Cortex of kidney (tissue), 1 donor: ENCODE measurements around the gene APOBEC3A.
"Not testable (repeated sequence)": the region's sequence is repeated elsewhere in the genome, so short reads cannot be mapped to it uniquely, and the experiment has no call there.

Experiments
- DNase-seq: peaks from one replicate; lab custom pipeline; 2025; lab: John Stamatoyannopoulos, UW

The APOBEC3A gene

GRCh38 chr22:38943201-38943600 lies 14.2 kb upstream of the APOBEC3A start:
- DNase-seq, result no peak

- DNase-seq, result no peak
Measured at GRCh38 chr22:38943882-38944281, 13.5 kb upstream of the APOBEC3A start.

GRCh38 chr22:38944653-38945052 lies 12.8 kb upstream of the APOBEC3A start:
- no peak for DNase-seq

DNA sequence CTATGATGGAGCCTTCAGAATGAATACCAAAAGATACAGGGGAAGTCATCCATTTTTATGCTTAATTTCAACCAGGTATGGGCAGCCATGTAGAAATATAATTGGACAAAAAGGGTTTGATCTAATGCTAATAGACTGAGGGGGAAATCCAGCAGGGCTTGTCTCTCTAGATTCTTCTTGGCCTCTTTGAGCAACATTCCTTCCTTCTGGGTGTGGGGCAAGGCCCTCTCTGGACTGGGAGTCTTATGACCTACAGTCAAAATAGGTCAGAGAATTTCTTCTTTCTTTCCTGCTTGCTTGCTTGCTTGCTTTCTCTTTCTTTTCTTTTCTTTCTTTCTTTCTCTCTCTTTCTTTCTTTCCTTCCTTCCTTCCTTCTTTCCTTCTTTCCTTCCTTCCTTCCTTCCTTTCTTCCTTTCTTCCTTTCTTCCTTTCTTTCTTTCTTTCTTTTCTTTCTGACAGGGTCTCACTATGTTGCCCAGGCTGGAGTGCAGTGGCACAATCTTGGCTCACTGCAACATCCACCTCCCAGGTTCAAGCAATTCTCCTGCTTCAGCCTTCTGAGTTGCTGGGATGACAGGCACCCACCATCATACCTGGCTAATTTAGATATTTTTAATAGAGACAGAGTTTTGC lies 11.6 kb upstream of the APOBEC3A start:
- DNase-seq, result not testable (repeated sequence)

DNA sequence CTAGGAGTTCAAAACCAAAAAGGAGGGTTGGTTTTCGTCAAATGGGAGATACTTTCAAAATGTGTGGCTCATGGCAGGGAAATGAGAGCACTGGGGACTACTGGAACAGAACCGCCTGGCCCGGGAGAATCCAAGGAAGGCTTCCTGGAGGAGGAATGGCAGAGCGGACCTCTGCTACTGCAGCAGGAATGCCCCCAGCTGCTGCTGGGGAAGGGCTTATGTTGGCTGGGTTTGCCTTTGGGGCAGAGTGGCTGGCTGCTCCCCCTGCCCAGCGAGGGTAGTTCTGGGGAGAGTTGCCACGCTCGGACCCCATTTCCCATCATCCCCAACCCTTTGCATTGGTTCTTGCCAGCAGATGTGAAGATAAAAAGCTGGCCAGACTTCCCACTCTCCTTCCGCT lies 10.6 kb upstream of the APOBEC3A start:
- no peak for DNase-seq

DNA sequence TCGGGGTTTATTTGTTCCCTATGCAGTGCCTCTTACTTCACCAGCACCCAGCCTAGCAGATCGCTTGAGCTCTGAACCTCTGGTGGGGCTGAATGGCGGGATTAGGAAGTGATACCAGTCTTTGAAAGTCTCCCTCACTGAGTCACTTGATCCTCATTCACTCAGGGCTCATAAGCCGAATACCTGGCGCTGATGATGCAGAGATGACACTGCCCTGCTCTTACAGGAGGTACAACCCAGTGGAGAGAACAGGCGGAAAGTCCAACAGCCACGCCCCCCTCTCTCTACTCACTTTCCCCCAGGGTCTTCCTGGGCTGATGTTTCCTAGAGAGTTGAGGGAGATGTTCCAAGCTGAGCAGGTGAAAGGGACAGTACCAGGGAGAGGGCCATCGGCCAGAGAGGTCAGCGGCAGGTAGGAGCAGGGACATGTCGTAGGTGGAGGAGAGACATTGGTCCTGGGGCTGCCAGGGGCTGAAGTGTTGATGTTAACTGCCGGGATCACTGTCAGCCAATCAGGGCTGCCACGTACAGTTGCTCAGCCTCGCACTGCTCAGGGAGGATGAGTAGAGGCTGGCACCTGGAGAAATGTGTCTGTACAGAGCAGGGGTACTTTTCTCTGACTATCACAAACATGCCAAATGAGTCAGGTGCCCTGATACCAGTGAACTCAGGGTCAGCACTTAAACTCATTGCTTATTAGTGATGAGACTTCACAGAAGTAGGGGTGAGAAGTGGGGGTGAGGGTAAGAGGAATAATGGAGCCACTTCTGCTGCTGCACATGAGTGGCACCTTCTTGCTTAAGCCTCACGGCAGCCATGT lies 9.9 kb upstream of the APOBEC3A start:
- no peak for DNase-seq

GRCh38 chr22:38948181-38948940 lies 9.0 kb upstream of the APOBEC3A start:
- no peak for DNase-seq

- DNase-seq, result no peak
Measured at GRCh38 chr22:38949889-38950405, 7.5 kb upstream of the APOBEC3A start.

GRCh38 chr22:38950527-38951295 lies 6.7 kb upstream of the APOBEC3A start:
- DNase-seq, result no peak

- no peak for DNase-seq
Measured at GRCh38 chr22:38951734-38952133, 5.7 kb upstream of the APOBEC3A start.

- DNase-seq, result no peak
Measured at GRCh38 chr22:38952281-38952993, 5.0 kb upstream of the APOBEC3A start.

GRCh38 chr22:38953091-38953490 lies 4.3 kb upstream of the APOBEC3A start:
- DNase-seq, result no peak

- DNase-seq, result no peak
Measured at GRCh38 chr22:38953577-38954413, 3.6 kb upstream of the APOBEC3A start.

GRCh38 chr22:38954414-38955043 lies 2.9 kb upstream of the APOBEC3A start:
- no peak for DNase-seq

- no peak for DNase-seq
Measured at GRCh38 chr22:38955250-38955905, 2.0 kb upstream of the APOBEC3A start.

GRCh38 chr22:38955926-38956325 lies 1.5 kb upstream of the APOBEC3A start:
- DNase-seq, result no peak

DNA sequence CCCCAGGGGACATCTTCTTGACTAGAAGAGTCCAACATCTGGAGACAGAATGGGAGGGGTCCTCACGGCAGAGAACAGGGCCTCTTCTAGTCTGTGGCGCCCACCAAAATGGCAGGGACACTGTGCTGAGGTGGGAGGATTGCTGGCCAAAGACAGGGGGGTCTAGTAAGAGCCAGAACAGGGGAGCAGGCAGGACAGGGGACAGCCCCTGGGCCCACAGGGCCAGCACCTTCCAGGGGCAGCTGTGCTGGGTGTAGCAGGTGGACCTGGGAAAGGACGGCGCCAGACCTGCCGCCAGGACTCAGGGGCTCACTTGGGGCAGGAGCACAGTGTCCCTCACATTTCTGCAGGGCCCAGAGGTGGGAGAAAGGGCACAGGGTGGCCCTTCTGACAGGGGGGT lies 858 bp upstream of the APOBEC3A start:
- DNase-seq, result no peak

- DNase-seq, result no peak
Measured at GRCh38 chr22:38957808-38958650, 620 bp downstream of the APOBEC3A start.
